Astrocyte (in vitro differentiated cells and primary cell): ENCODE measurements around the gene NSMCE3.

Experiments
- CTCF ChIP-seq: IDR thresholded peaks from 2 replicates; pipeline ENCODE4 v1.5.1; 2011; ENCODE audit warnings: low read depth, mild to moderate bottlenecking, inconsistent platforms, low read length, moderate library complexity; ENCODE audit not compliant: insufficient read depth
- EZH2 ChIP-seq: IDR thresholded peaks from 2 replicates; pipeline ENCODE4 v1.6.1; 2012; ENCODE audit warnings: mild to moderate bottlenecking, low read length, inconsistent platforms; ENCODE audit not compliant: insufficient read depth

DNA sequence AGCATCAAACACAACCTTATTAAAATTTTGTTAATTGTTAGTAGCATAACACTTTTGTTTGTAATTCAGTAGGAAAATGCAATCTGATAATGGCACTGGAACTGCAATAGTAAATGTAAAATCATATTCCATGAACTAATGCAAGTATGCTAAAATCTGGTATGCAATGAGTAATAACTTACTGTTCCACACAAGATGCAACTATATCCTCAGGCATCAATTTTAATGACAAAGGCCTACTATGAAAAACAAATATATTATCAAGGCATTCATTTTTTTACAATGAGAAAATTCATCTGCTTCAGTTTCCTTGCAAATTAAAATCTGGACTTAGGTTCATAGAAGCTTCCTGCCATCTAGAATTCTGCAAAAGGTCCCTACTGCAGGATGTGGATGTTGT lies 1.4 kb upstream of the NSMCE3 start:
- TF ChIP-seq EZH2 (no peak), CTCF (no peak)
